GM12878 (cell line): Measurements from ENCODE around the gene CTBP1. TPM values are rescaled to one million over a fixed set of nuclear protein-coding genes. Genes with fewer than 3 reads are reported as not detected.

ENCODE experiments used
- ATAC-seq: fragments of 200-7000 bp; cut with Tn5 transposase; 3 replicates; pipeline ENCODE4 v1.9.1; 2020; ENCODE audit warnings: mild to moderate bottlenecking, moderate library complexity
- BruUV-seq: library from RNA; stranded (reverse); fragments of 400-500 nt; replicated peaks from 2 replicates; lab custom pipeline; 2021; lab: Mats Ljungman, UMichigan
- CTCF ChIA-PET: fragments of 300-600 bp; sonication (Branson Sonifier 250); formaldehyde crosslinking; extraction: SDS; loops from one replicate; lab custom pipeline; 2021; ENCODE audit warnings: inconsistent platforms; lab: Yijun Ruan, JAX
- POLR2A ChIA-PET: fragments of 350-600 bp; formaldehyde crosslinking; extraction: SDS; loops from one replicate; lab custom pipeline; 2021; ENCODE audit warnings: inconsistent platforms; lab: Charles Lee
- RAD21 ChIA-PET: fragments of 300-600 bp; sonication (Branson Sonifier 250); formaldehyde crosslinking; loops from one replicate; lab custom pipeline; 2023; ENCODE audit warnings: antibody characterized with exemption; ENCODE audit not compliant: unreplicated experiment; lab: Charles Lee
- SMC1A ChIA-PET: fragments of 300-600 bp; sonication (Branson Sonifier 250); formaldehyde crosslinking; loops from one replicate; lab custom pipeline; 2023; ENCODE audit not compliant: unreplicated experiment, uncharacterized antibody; lab: Charles Lee
- DNase-seq: peaks from one replicate; pipeline ENCODE4 v3.0.0-alpha.2; 2011; ENCODE audit warnings: low read depth, low spot score
- FAIRE-seq: peaks from 3 replicates; lab custom pipeline; 2011; peaks lifted over from hg19 to GRCh38; lab: Jason Lieb, UNC
- H2AFZ ChIP-seq: 2 replicates; pipeline ENCODE4 v1.6.0; 2011; ENCODE audit warnings: low read depth, low read length, control low read depth; ENCODE audit not compliant: control insufficient read depth
- H3K27ac ChIP-seq: 2 replicates; pipeline ENCODE4 v1.5.1; 2011; ENCODE audit warnings: control low read depth; ENCODE audit not compliant: control insufficient read depth, insufficient read depth
- H3K27me3 ChIP-seq, 2 experiments: replicated peaks in 1 of 2; 2 replicates each; pipeline versions ENCODE4 v1.6.0 to v1.6.1; 2011; ENCODE audit warnings: low read length in 1 of 2; ENCODE audit not compliant: control insufficient read depth in 2 of 2, insufficient read depth in 2 of 2
- H3K36me3 ChIP-seq, 2 experiments: 2 replicates each; pipeline ENCODE4 v1.5.1; 2011; ENCODE audit warnings: low read length in 1 of 2; ENCODE audit not compliant: control insufficient read depth in 2 of 2, insufficient read depth in 2 of 2
- H3K4me1 ChIP-seq: 2 replicates; pipeline ENCODE4 v1.6.1; 2011; ENCODE audit warnings: mild to moderate bottlenecking, low read length, moderate library complexity, mixed read lengths; ENCODE audit not compliant: control insufficient read depth, insufficient read depth
- H3K4me2 ChIP-seq: 2 replicates; pipeline ENCODE4 v1.6.0; 2011; ENCODE audit warnings: control low read depth; ENCODE audit not compliant: control insufficient read depth, insufficient read depth
- H3K4me3 ChIP-seq: fragments of 200-600 bp; sonication (generic); 2 replicates; pipeline ENCODE4 v1.5.1; 2016
- H3K79me2 ChIP-seq: 2 replicates; pipeline ENCODE4 v1.6.0; 2011; ENCODE audit warnings: low read length; ENCODE audit not compliant: control insufficient read depth, insufficient read depth
- H3K9ac ChIP-seq: 2 replicates; pipeline ENCODE4 v1.8.0; 2011; ENCODE audit warnings: low read length, control low read depth, mixed read lengths; ENCODE audit not compliant: control insufficient read depth, insufficient read depth
- H3K9me3 ChIP-seq: replicated peaks from 3 replicates; pipeline ENCODE4 v1.5.1; 2011; ENCODE audit warnings: mild to moderate bottlenecking, low read length; ENCODE audit not compliant: control insufficient read depth, insufficient read depth
- H4K20me1 ChIP-seq: 2 replicates; pipeline ENCODE4 v1.6.0; 2011; ENCODE audit not compliant: control insufficient read depth, insufficient read depth
- whole genome bisulfite sequencing: methylation state at CpG from one replicate; pipeline ENCODE4 v1.1.6; 2016; ENCODE audit warnings: low lambda C conversion rate; ENCODE audit not compliant: insufficient replicate concordance, insufficient coverage; ENCODE audit errors: missing lambda C conversion rate; 5-methylcytosine and 5-hydroxymethylcytosine counted together
- in situ Hi-C: fragments of 300-500 bp; cut with MboI; formaldehyde crosslinking; loops from 9 replicates; pipeline ENCODE4 v1.14.3; 2018; ENCODE audit warnings: mixed read lengths
- intact Hi-C: fragments of 100-400 bp; cut with micrococcal nuclease; formaldehyde crosslinking; loops from one replicate; pipeline ENCODE4 v1.14.2; 2022; ENCODE audit not compliant: unreplicated experiment
- polyA plus RNA-seq, 11 experiments: library from polyadenylated mRNA; depleted of rRNA in 4 of 11; unstranded in 6 of 11; stranded (reverse) in 5 of 11; fragments of >200 nt; fragmentation: Nextera tagmentation in 4 of 11; fragmentation: Illumina TruSeq in 1 of 11; extraction: Ambion mirVana in 4 of 11; extraction: Trizol in 1 of 11; gene quantifications; 1 replicate in 1 of 11; 2 replicates in 10 of 11; pipeline versions ENCODE4 v1.2.1 to v1.2.3, GENCODE V29; 2011 to 2016; ENCODE audit warnings: inconsistent platforms in 2 of 11, missing spikeins in 2 of 11, low read depth in 1 of 11
- total RNA-seq, 4 experiments: library from RNA; depleted of rRNA in 3 of 4; stranded (reverse); fragments of >200 nt in 3 of 4; fragmentation: Illumina TruSeq in 1 of 4; extraction: Trizol in 1 of 4; gene quantifications; 2 replicates each; pipeline versions ENCODE4 v1.2.1 to v1.2.3, GENCODE V29; 2013 to 2021
- TF ChIP-seq, protein P1 (sequence below): fragments of 450-650 bp; IDR thresholded peaks from 2 replicates; pipeline ENCODE4 v1.6.1; 2016; ENCODE audit warnings: mild to moderate bottlenecking

Gene CTBP1
- total and polyA plus RNA-seq, 10 of the 15 experiments (the other 5 are each of a cell fraction or from before 2014, with no cell fraction given), result 7.4 to 182 (median 63.1) TPM

DNA sequence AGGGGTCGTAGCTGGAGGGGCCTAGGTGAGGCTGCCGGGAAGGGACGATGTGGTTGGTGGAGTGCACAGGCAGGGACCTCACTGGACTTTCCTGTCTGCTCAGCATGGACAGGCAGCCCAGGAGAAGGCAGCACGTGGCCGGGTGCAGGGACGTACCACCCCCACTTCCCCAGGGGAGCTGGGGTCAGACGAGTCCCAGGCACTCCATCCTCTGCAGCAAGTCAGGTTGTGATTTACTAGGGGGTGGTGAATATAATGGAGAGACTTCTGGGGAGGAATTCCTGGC is 1.5 kb upstream of the CTBP1 start:
- Histone ChIP-seq H3K4me2 (peak overlapping the region; percentile 57), H3K27ac (peak overlapping the region; percentile 92; the same call in 1 of the 2 replicates), H3K9ac (no peak overlapping the region; the same call in 1 of the 2 replicates), H3K4me3 (peak overlapping the region; percentile 83), H3K36me3 (peaks cover 0 to 6% of the 10 kb centered on the region in 2 experiments; a peak in 2 of 4 replicates), H2AFZ (no peak overlapping the region), H3K9me3 (peaks cover 19% of the 10 kb centered on the region; the same call in 2 of the 3 replicates), H3K27me3 (no peaks in the 10 kb centered on the region), H3K79me2 (peaks cover 39% of the 10 kb centered on the region), H3K4me1 (peaks cover 22% of the 10 kb centered on the region)
- FAIRE-seq (no peak), ATAC-seq (no peak), DNase-seq (no peak)
- WGBS, result 80% methylated on average over 7 of the region's 7 CpGs
- CTCF ChIA-PET, result interaction anchor here (1.2 to 3.7 kb wide), 4 partner anchors 17 to 119 kb away, joined by 3 to 21 read pairs (median 10); partner anchors contain the start of gene UVSSA
- SMC1A ChIA-PET, result interaction anchor here (1.3 to 2.3 kb wide), 5 partner anchors 18 to 119 kb away, joined by 3 to 12 read pairs (median 4); partner anchors contain the start of gene UVSSA
- in situ Hi-C loops (loop anchor here (5.0 kb wide), 1 partner anchor 102 kb away; no protein-coding TSS in a partner anchor), intact Hi-C loops (no loop called here)
- POLR2A ChIA-PET, result interaction anchor here (1.5 to 6.2 kb wide), 4 partner anchors 16 to 96 kb away, joined by 4 to 42 read pairs (median 8); partner anchors contain the start of genes MAEA and UVSSA
- RAD21 ChIA-PET, result interaction anchor here (0.9 to 2.0 kb wide), 5 partner anchors 17 to 113 kb away, joined by 3 to 10 read pairs (median 4); partner anchors contain the start of gene UVSSA
- TSS peak; percentile 65 for BruUV-seq
- TF ChIP-seq, protein P1, sequence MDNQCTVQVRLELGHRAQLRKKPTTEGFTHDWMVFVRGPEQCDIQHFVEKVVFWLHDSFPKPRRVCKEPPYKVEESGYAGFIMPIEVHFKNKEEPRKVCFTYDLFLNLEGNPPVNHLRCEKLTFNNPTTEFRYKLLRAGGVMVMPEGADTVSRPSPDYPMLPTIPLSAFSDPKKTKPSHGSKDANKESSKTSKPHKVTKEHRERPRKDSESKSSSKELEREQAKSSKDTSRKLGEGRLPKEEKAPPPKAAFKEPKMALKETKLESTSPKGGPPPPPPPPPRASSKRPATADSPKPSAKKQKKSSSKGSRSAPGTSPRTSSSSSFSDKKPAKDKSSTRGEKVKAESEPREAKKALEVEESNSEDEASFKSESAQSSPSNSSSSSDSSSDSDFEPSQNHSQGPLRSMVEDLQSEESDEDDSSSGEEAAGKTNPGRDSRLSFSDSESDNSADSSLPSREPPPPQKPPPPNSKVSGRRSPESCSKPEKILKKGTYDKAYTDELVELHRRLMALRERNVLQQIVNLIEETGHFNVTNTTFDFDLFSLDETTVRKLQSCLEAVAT, result no peak
- TF ChIP-seq, all 136 proteins: peak for 0
- H4K20me1 ChIP-seq, result peaks cover 7% of the 10 kb centered on the region; the same call in 1 of the 2 replicates
